Adrenal gland (tissue), 5 donors: Measurements from ENCODE around the gene TAF1B.

Source experiments
- POLR2A ChIP-seq, 2 donors: fragments of 450-650 bp; IDR thresholded peaks; one replicate each; pipeline ENCODE4 v1.6.1; 2017; ENCODE audit warnings: antibody characterized with exemption in 2 of 2, mild to moderate bottlenecking in 2 of 2, moderate library complexity in 1 of 2
- TF ChIP-seq, protein P1 (sequence below), 6 experiments: fragments of 450-650 bp in 4 of 6; fragments of 200-600 bp in 2 of 6; sonication (generic) in 1 of 6; IDR thresholded peaks; 1 replicate in 5 of 6; 2 replicates in 1 of 6; pipeline versions ENCODE4 v1.5.1 to v1.8.0; 2016 to 2021; ENCODE audit warnings: antibody characterized with exemption in 6 of 6, mild to moderate bottlenecking in 2 of 6, moderate library complexity in 1 of 6
- donor health status: DM: no; HTN: no; CAD: no.

DNA sequence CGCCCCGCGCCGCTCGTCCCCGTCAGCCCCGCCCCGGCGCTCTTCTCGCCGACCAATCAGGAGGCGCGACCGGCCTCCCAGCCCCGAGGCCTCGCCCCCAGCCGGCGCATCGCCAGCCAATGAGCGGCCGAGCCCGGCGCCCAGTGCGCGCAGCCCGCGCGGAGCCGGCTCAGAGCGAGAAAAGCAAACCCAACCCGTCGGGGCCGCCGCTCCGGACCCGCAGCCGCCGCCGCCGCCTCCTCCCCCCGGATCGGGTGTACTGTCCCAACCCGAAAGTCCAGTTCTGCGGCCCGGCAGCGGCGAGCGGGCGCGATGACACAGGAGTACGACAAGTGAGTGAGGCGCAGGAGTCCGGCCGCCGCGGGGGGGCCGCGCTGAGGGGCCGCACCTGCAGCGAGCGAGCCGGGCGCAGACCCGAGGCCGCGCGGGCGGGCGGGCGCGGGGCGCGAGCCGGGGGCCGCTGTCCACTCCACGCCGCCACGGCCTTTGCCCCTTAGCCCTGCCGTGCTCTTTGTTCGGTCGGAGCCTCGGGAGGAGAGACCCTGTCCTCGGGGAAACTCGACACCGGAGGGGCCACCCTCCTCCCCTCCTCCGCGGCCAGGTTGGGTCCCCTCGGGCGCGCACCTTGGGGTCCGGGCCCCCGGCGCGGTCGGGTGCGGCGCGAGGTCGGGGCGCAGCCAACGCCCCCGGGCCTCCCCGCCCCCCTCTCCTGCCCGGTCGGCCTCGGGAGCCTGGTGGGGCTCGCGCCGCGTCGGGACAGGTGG lies 108.4 kb downstream of the TAF1B start, which contains the start of gene GRHL1:
- TF ChIP-seq, protein P1, sequence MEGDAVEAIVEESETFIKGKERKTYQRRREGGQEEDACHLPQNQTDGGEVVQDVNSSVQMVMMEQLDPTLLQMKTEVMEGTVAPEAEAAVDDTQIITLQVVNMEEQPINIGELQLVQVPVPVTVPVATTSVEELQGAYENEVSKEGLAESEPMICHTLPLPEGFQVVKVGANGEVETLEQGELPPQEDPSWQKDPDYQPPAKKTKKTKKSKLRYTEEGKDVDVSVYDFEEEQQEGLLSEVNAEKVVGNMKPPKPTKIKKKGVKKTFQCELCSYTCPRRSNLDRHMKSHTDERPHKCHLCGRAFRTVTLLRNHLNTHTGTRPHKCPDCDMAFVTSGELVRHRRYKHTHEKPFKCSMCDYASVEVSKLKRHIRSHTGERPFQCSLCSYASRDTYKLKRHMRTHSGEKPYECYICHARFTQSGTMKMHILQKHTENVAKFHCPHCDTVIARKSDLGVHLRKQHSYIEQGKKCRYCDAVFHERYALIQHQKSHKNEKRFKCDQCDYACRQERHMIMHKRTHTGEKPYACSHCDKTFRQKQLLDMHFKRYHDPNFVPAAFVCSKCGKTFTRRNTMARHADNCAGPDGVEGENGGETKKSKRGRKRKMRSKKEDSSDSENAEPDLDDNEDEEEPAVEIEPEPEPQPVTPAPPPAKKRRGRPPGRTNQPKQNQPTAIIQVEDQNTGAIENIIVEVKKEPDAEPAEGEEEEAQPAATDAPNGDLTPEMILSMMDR (IDR thresholded peaks at IDR 0.05) = no peak
- peak in 1 of 2 donors; percentile 76 for TF ChIP-seq POLR2A (IDR thresholded peaks at IDR 0.05)
